Spleen (tissue), 11 donors: ENCODE results near the gene ZDHHC5. TPM values are rescaled to one million over a fixed set of nuclear protein-coding genes. Genes with fewer than 3 reads are reported as not detected.

ENCODE experiments used
- DNase-seq: peaks from one replicate; pipeline ENCODE4 v3.0.0-alpha.2; 2020
- H3K27ac ChIP-seq, 8 donors: fragments of 200-600 bp; sonication (generic) in 7 of 8; 1 replicate in 4 of 8; 2 replicates in 4 of 8; pipeline versions ENCODE4 v1.5.0 to v1.8.0; 2016 to 2021; ENCODE audit warnings: inconsistent platforms in 4 of 8, mild to moderate bottlenecking in 4 of 8, moderate library complexity in 1 of 8
- H3K27me3 ChIP-seq, 7 donors: fragments of 200-600 bp; sonication (generic) in 6 of 7; replicated peaks in 1 of 7; 1 replicate in 4 of 7; 2 replicates in 3 of 7; pipeline versions ENCODE4 v1.5.0 to v1.8.0; 2016 to 2021; ENCODE audit warnings: inconsistent platforms in 3 of 7, mild to moderate bottlenecking in 1 of 7
- H3K36me3 ChIP-seq, 6 donors: fragments of 200-600 bp; sonication (generic) in 5 of 6; 1 replicate in 4 of 6; 2 replicates in 2 of 6; pipeline versions ENCODE4 v1.5.0 to v1.8.0; 2016 to 2021; ENCODE audit warnings: inconsistent platforms in 2 of 6
- H3K4me1 ChIP-seq, 6 donors: fragments of 200-600 bp; sonication (generic) in 5 of 6; 1 replicate in 3 of 6; 2 replicates in 3 of 6; pipeline versions ENCODE4 v1.5.0 to v1.8.0; 2016 to 2021; ENCODE audit warnings: inconsistent platforms in 3 of 6
- H3K4me3 ChIP-seq, 8 donors: fragments of 200-600 bp; sonication (generic) in 7 of 8; 1 replicate in 4 of 8; 2 replicates in 4 of 8; pipeline versions ENCODE4 v1.5.0 to v1.8.0; 2016 to 2021; ENCODE audit warnings: inconsistent platforms in 4 of 8, mild to moderate bottlenecking in 4 of 8, moderate library complexity in 2 of 8
- H3K9me3 ChIP-seq, 8 donors: fragments of 200-600 bp; sonication (generic) in 7 of 8; 1 replicate in 4 of 8; 2 replicates in 4 of 8; pipeline versions ENCODE4 v1.5.0 to v1.8.0; 2016 to 2021; ENCODE audit warnings: inconsistent platforms in 4 of 8
- CTCF ChIP-seq, 11 experiments: fragments of 200-600 bp in 7 of 11; fragments of 450-650 bp in 4 of 11; sonication (generic) in 4 of 11; IDR thresholded peaks in 8 of 11; conservative IDR thresholded peaks in 3 of 11; 1 replicate in 7 of 11; 2 replicates in 4 of 11; pipeline versions ENCODE4 v1.4.0 to v1.8.0; 2016 to 2021; ENCODE audit warnings: antibody characterized with exemption in 11 of 11, inconsistent platforms in 4 of 11, mild to moderate bottlenecking in 1 of 11
- POLR2A ChIP-seq, 3 donors: fragments of 450-650 bp; IDR thresholded peaks; one replicate each; pipeline ENCODE4 v1.5.1; 2017; ENCODE audit warnings: antibody characterized with exemption in 3 of 3, mild to moderate bottlenecking in 1 of 3
- POLR2AphosphoS5 ChIP-seq, 3 donors: sonication (generic); formaldehyde crosslinking; IDR thresholded peaks; one replicate each; pipeline ENCODE4 v1.5.1; 2017; ENCODE audit warnings: antibody characterized with exemption in 3 of 3
- WGBS, 5 donors: extraction: QIAGEN DNeasy Blood & Tissue Kit in 3 of 5; methylation state at CpG; one replicate each; pipeline versions ENCODE4 v1.1.5 to v1.1.7; 2013 to 2018; 5-methylcytosine and 5-hydroxymethylcytosine counted together
- intact Hi-C: fragments of 100-400 bp; cut with DNase I; formaldehyde crosslinking; loops from one replicate; pipeline ENCODE4 v1.15.0; 2023; ENCODE audit warnings: low total_unique reads
- polyA plus RNA-seq, 3 donors: library from polyadenylated mRNA; stranded (reverse); fragments of 200-250 nt; gene quantifications; one replicate each; pipeline ENCODE4 v1.2.1, GENCODE V29; 2013
- total RNA-seq, 7 donors: library from RNA; depleted of rRNA in 3 of 7; stranded (reverse); fragments of >200 nt in 3 of 7; fragmentation: NEBNext Ultra II Directional in 4 of 7; extraction: Animal tissue kit (Norgen Biotek cat#: 25700) in 4 of 7; gene quantifications; one replicate each; pipeline versions ENCODE4 v1.1.0 to v1.2.1, GENCODE V29; 2016 to 2021
- donor health status: healthy with polysubstance abuse.
- donor health status: DM: no; HTN: no; CAD: no; lungs with moderate emphysema.
- donor health status: DM: no; HTN: no; CAD: no.
- donor health status: Bipolar disorder and iron deficiency.
- donor health status: healthy.
- donor health status: DM: no; HTN: no; CAD: no.
- donor health status: DM: yes; HTN: yes; CAD: no.

Gene ZDHHC5
- total and polyA plus RNA-seq, 10 donors: 14.0 to 58.0 (median 48.8) TPM

DNA sequence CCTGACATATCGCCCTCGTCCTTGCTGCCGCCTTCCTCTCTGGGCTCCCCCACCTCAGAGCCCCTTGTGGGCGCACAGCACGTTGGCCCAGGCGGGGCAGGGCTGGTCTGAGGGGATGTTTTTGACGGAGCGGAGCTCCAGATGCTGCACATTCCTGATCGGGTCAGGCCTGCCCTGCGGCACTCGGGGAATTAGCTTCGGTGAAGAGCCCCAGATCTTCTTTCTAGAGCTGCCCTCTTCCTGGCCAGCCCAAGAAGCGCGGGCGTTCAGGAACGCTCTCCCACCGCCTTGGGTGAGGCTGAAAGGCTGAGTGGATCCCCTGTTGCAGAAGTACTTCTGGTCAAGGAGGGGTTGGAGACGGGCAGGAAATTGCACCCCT, 30.3 kb upstream of the ZDHHC5 start:
- DNase-seq: no peak
- TF ChIP-seq POLR2AphosphoS5 (IDR thresholded peaks at IDR 0.05): no peak
- no peak for TF ChIP-seq POLR2A (IDR thresholded peaks at IDR 0.05)
- TF ChIP-seq CTCF (IDR thresholded peaks at IDR 0.05 in 8 of 11, conservative IDR thresholded peaks at IDR 0.05 in 3 of 11): no peak
- H3K27me3 ChIP-seq: peaks cover 0 to 71% (median 20%) of the 10 kb centered on the region in 7 donors
- peaks cover 6 to 47% (median 31%) of the 10 kb centered on the region in 6 donors for H3K4me1 ChIP-seq
- peak overlapping the region in 5 of 8 donors; percentile 78 to 86 (median 80) for H3K27ac ChIP-seq
- H3K4me3 ChIP-seq: peak overlapping the region; percentile 39 to 73 (median 54)
- H3K9me3 ChIP-seq: no peaks in the 10 kb centered on the region
- no peaks in the 10 kb centered on the region for H3K36me3 ChIP-seq
- intact Hi-C loops: no loop called here
- 23 to 33% (median 25%) methylated on average over 15 to 18 of the region's 18 CpGs for WGBS, 5 donors

DNA sequence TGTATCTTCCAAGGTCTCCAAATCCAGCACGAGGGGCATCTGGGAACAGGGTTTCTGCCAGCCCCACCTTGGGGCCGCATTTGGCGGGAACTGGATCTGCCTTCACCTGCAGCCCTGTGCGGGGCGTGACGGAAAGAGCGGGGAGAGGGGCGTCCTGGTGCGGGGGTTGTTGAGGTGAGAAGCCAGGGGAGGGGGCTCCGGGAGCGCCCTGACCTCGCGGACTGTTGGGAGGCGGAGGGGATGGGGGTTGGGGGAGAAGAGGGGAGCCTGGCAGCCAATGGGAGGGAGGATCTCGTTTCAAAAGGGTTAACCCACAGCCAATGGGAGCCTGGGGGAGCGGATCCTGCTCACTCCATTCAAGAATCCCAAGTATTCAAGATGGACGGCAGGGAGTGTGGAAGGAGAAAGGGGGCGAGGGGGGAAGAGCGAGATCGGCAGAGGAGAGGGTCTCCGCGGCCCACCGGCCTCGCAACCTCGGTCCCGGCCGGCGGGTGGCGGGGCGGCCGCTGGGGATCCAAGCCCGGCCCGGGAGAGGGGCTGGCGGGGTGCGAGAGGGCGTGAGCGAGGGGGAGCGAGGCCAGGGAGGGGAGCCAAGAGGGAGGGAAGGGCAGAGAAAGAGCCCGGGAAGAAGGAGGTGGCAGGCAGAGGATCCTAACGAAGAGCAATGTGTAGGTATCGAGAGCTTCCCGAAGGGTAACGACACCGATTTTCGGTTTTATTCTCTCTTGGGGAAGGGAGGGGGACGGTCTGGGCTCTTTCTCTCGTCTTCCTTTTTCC, 29.7 kb upstream of the ZDHHC5 start:
- no peak for DNase-seq
- Histone ChIP-seq H3K4me1 (peaks cover 6 to 47% (median 31%) of the 10 kb centered on the region in 6 donors), H3K27me3 (peaks cover 0 to 65% (median 20%) of the 10 kb centered on the region in 7 donors), H3K36me3 (no peaks in the 10 kb centered on the region), H3K9me3 (no peaks in the 10 kb centered on the region), H3K27ac (peak overlapping the region; percentile 3 to 86 (median 79)), H3K4me3 (peak overlapping the region; percentile 39 to 73 (median 54))
- peak; percentile 16 to 69 (median 49) for TF ChIP-seq POLR2AphosphoS5 (IDR thresholded peaks at IDR 0.05)
- TF ChIP-seq POLR2A (IDR thresholded peaks at IDR 0.05): no peak
- intact Hi-C loops: no loop called here
- WGBS, 5 donors: 1 to 5% (median 2%) methylated on average over 47 of the region's 47 CpGs

- WGBS, 5 donors: 0 to 5% (median 2%) methylated on average over 17 to 19 of the region's 19 CpGs
- peak overlapping the region in 7 of 8 donors; percentile 77 to 86 (median 80) for H3K27ac ChIP-seq
- intact Hi-C loops: no loop called here
Measured at GRCh38 chr11:57638811-57639320, 29.0 kb upstream of the ZDHHC5 start.

More at GRCh38 chr11:57638811-57639320, 29.0 kb upstream of the ZDHHC5 start:
- peaks cover 6 to 47% (median 31%) of the 10 kb centered on the region in 6 donors for H3K4me1 ChIP-seq
- H3K36me3 ChIP-seq: no peaks in the 10 kb centered on the region
- TF ChIP-seq CTCF (IDR thresholded peaks at IDR 0.05 in 8 of 11, conservative IDR thresholded peaks at IDR 0.05 in 3 of 11) (no peak), POLR2AphosphoS5 (IDR thresholded peaks at IDR 0.05) (no peak), POLR2A (IDR thresholded peaks at IDR 0.05) (no peak)
- no peak for DNase-seq
- peak overlapping the region; percentile 39 to 73 (median 54) for H3K4me3 ChIP-seq
- no peaks in the 10 kb centered on the region for H3K9me3 ChIP-seq
- peaks cover 0 to 59% (median 20%) of the 10 kb centered on the region in 7 donors for H3K27me3 ChIP-seq
